NB4 (cell line): ENCODE results near the gene ADI1.

ENCODE experiments used
- DNase-seq: peaks from one replicate; pipeline ENCODE4 v3.0.0; 2010; ENCODE audit warnings: low read depth
- H3K4me3 ChIP-seq: one replicate; pipeline ENCODE4 v1.5.1; 2011; ENCODE audit warnings: mild to moderate bottlenecking, low read depth, low read length, moderate library complexity
- CTCF ChIP-seq: IDR thresholded peaks from one replicate; pipeline ENCODE4 v1.5.1; 2012; ENCODE audit warnings: low read depth, low read length
- MYC ChIP-seq: IDR thresholded peaks from 2 replicates; pipeline ENCODE4 v1.6.1; 2011; ENCODE audit warnings: low read depth, low read length
- POLR2A ChIP-seq: IDR thresholded peaks from 2 replicates; pipeline ENCODE4 v1.6.1; 2011; ENCODE audit warnings: mild to moderate bottlenecking; ENCODE audit not compliant: insufficient read length; ENCODE audit errors: extremely low read depth
- TF ChIP-seq, protein P1 (sequence below): IDR thresholded peaks from 2 replicates; pipeline ENCODE4 v1.6.1; 2011; ENCODE audit warnings: low read depth, low read length

The ADI1 gene

GRCh38 chr2:3461801-3462492, 57.4 kb downstream of the ADI1 start:
- TF ChIP-seq, protein P1, sequence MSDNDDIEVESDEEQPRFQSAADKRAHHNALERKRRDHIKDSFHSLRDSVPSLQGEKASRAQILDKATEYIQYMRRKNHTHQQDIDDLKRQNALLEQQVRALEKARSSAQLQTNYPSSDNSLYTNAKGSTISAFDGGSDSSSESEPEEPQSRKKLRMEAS = no peak
- TF ChIP-seq POLR2A = no peak
- 0 out of 2 replicates have a peak, but pooled peaks have one; percentile 10 for TF ChIP-seq MYC
- peak; percentile 87 for TF ChIP-seq CTCF
- DNase-seq = peak; percentile 74
- H3K4me3 ChIP-seq = no peak overlapping the region

DNA sequence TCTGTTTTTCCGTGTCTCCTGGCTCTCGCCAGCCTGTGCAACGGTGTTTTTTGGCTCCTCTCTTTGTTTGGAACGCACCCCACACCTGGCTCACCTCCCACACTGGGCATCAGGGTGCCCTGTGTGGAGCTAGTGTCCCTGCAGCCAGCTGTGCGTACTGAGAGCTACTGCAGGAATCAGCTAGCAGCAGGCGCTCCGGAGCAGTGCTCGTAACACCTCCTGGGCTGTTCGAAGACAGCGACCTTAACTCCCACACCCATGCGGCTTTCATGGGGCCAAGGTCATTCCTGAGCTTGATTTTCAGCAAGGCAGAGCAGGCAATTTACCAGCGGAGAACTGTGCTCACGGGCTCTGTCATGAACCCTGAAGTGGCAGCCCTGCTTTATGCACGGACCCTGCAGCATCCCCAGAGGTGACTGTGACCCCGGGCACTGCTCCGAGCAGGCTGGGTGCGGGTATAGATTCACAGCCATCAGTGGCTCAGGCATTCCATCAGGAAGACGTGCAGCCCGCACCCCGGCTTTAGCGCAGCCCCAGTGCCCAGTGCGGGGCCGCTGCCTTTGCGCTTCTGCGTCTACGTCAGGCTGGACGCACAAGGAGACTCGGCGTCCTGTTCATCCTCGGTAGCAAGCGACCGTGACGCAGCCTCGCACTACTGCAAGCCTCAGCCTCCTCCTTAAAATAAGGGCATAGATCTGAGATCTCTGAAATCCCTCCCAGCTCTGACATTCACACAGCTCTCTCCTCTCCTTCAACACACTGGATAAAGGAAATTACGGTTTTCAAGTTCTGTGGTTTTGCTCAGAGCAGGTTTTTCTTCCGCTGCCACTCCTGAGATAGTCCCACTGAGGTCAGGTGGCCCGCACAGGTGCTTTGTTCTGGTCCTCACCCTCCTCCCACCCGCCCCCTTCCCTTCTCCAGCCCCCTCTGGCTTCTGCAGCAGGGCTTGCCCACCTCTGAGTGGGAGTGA, 58.2 kb downstream of the ADI1 start:
- H3K4me3 ChIP-seq = no peak overlapping the region
- DNase-seq = no peak
- TF ChIP-seq, protein P1 = no peak
- no peak for TF ChIP-seq POLR2A
- no peak for TF ChIP-seq CTCF
- no peak for TF ChIP-seq MYC

DNA sequence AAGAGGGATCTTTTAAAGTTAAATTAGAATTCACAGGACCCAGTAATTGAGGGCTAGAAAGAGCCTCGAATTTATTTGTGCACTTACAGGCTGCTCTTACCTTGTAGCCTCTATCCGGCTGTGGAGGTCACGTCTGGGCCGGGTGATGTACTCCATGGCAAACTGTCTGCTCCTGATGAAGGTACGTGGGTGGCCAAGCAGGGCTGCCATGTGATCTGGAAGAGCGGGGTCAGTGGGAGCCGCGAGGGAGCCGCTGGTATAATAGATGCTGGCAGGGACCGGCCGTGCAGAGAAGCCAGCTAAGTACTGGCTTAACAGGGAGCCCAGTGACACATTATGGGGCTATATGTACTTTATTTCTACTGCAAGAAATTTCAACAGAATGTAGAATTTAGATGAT, 59.2 kb downstream of the ADI1 start:
- no peak for TF ChIP-seq MYC
- DNase-seq = no peak

DNA sequence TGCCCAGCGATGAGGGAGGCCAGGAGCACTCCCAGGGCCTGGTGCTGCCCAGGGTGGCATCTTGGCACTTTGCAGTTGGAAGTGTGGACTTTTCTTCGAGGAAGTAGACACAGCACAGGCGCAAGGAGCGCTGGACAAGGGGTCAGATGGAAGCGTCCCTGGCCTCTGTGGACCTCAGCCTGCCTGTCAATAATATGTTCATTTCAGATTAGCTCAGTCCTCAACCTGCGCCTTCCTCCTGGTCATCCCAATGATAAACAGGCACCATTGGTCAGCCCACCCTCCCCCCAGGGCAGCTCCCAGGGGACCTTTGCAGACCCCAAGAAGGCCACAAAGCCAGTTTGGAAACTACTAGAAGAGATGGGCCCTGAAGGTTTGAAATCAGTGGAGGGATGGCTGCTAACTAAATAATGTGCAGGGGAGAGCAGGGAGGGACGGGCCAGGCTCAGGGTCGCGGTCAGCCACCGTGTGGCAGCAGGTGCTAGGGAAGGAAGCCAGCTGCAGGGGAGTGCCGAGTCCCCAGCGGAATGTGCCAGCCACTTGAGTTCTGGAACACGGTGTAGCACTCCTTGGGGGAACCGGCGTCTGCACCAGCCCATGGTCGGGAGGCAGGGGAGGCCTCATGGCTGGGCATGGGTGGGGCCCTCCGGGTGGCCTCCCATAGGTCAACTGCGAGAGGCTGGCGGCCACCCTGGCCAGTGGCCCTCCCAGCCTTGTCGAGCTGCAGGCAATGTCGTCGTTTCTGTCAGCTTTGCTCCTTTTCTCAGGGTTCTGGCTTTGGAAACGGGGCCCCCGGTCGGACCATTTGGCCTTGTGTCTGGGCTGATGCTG, 59.9 kb downstream of the ADI1 start:
- TF ChIP-seq, protein P1 = no peak
- TF ChIP-seq CTCF = no peak
- no peak for TF ChIP-seq MYC
- TF ChIP-seq POLR2A = no peak

More for the DNA sequence above, 59.2 kb downstream of the ADI1 start:
- no peak overlapping the region for H3K4me3 ChIP-seq

DNA sequence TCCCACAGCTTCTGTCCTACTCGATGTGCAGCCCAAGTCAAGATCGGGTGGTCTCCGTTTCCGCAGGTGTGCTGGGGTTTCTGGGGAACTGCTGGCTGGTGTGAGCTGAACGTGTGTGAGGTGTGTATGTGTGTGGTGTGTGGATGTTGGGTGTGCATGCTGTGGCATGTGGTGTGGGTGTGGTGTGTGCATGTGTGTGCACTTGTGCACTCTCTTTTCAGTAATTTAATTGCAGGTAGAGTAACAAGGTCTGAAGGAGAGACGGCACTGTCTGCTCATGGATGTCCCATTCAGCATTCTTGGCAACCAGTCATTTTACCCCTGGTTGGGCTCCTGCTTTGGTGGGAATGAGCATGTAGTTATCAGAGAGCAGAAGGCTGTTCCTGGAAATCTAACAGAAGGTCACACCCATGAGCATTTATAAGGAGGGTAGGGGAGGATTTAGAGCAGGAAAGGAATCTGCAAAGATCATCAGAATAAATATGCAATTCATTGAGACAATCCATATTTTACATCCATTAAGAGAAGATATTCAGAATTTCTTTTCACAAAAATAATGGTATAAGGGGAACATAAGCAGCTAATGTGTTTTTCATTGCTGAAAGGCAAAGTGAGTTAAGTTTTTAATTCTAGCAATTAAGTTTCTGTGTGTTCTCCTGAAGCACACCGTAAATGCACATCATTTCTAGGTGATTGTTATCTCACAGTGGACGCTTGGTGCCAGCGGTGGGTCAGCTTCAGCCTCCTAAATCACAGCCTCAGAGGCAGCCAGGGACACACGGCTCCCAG, 60.7 kb downstream of the ADI1 start:
- no peak for DNase-seq

More for the DNA sequence above, 59.9 kb downstream of the ADI1 start:
- H3K4me3 ChIP-seq = no peak overlapping the region
- DNase-seq = no peak

More for the DNA sequence above, 60.7 kb downstream of the ADI1 start:
- TF ChIP-seq CTCF = no peak
- TF ChIP-seq, protein P1 = no peak
- H3K4me3 ChIP-seq = no peak overlapping the region
